Hindlimb muscle (tissue), 1 donor: ENCODE data around the gene RBM10. TPM values are rescaled to one million over a fixed set of nuclear protein-coding genes. Genes with fewer than 3 reads are reported as not detected.

Experiments used
- DNase-seq: peaks from one replicate; pipeline ENCODE4 v3.0.0-alpha.2; 2013
- polyA plus RNA-seq: library from polyadenylated mRNA; unstranded; fragments of 120-200 nt; gene quantifications from one replicate; pipeline ENCODE4 v1.2.1, GENCODE V29; 2013; ENCODE audit not compliant: insufficient read length

The RBM10 gene
- polyA plus RNA-seq, 1 donor, result 42.1 TPM

DNA sequence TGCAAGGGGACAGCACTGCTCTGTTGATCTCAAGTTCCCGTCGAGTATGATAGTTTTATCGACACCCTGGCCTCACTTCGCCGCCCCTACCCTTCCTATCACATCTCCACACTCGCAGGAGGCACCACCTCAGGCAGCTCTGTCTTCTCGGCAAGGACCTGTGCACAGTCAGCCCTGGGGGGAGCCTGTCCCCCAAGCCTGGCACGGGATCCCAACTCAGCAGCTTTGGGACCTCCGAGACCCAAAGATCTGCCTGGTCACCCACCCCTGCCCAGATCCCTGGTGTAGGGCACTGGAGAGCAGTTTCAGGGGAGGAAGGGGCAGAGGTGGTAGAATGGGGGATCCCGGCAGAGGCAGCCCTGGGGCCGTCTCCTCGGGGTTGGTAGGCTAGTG, 30.6 kb downstream of the RBM10 start:
- DNase-seq, result no peak

DNA sequence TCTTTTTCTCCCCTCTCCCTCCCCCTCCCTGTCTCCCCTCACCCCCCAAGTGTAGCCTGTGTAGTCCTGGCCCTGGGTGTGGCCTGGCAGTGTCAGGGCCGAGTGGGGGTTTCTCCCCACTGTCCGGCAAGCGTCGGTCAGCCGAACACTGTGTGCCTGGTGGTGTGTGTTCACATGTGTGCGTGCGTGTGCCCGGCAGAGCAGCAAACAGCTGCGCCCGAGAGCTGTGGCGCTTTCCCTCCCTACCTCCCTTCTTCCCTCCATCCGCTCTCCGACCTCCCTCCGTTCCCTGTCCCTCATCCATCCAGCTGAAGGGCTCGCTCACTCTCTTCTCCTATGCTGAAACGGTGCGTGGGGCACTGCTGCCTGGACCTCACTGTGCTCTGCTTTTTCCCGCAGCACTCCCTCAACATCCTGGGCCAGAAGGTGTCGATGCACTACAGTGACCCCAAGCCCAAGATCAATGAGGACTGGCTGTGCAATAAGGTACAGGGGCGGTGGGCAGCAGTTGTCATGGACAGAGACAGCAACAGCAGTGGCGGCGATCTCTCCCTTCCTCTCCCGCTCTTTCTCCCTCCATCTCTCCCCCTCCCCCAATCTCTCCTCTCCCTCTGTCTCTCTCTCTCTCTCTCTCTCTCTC, 31.2 kb downstream of the RBM10 start:
- DNase-seq, result no peak

DNA sequence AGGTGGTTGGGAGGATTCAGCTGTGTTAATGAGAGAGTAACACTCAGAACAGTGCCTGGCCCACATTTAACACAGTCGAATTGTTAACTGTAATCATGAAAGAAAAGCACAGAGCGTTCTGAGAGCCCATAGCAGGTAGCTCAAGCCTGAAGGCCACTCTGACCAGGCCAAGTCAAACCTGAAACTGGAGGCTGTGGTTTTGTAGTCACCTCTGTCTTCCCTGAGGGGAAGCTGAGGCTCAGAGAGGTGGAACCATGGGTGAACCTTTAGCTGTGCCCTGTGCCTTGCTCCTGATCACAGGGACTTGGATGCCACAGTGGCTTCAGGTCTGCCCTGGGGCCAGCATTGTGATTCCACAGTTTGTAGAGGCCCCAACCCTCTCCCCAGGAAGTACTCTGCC, 32.1 kb downstream of the RBM10 start:
- no peak for DNase-seq

DNA sequence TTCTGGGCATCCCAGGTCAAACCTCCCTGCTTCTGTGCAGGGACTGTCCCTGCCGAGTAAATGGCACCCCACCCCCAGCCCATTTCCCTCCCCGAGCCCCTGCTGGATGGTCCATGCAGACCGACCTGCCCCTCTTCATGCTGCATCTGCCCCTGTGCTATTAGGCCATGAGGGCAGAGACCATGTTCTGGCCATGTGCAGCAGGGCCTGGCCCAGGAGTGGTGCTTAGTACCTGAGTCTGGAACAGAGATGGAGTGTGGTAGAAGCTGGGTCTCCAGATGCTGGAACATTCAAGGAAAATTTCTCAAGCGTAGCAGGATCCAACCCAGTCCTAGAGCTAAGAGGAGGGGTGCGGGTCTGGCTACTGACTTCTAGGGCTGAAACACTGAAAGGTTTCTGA, 33.3 kb downstream of the RBM10 start:
- no peak for DNase-seq

DNA sequence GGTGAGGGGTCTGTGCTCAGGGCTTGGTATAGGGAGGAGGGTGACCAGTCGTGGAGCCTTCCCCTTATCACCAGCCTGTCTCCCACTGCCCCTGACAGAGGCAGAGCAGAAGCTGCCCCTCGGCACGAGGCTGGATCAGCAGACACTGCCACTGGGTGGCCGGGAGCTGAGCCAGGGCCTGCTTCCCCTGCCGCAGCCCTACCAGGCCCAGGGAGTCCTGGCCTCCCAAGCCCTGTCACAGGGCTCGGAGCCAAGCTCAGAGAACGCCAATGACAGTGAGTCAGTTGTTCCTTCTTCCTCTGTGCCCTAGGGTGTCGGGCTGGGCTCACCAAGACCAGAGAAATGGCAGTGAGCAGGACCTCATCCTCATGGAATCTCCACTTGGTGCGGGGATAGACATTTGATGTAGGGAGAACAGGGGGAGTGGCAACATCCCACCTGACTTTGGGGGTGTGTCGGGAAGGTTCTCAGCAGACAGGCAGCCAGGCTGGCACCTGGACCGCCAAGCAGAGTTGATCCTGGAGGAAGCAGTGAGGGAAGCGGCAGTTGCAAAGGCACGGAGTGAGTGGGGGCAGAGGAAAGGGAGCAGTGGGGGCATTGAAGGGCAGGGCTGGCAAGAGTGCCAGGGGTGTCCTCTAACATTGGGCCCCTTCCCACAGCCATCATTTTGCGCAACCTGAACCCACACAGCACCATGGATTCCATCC, 34.4 kb downstream of the RBM10 start:
- no peak for DNase-seq

DNA sequence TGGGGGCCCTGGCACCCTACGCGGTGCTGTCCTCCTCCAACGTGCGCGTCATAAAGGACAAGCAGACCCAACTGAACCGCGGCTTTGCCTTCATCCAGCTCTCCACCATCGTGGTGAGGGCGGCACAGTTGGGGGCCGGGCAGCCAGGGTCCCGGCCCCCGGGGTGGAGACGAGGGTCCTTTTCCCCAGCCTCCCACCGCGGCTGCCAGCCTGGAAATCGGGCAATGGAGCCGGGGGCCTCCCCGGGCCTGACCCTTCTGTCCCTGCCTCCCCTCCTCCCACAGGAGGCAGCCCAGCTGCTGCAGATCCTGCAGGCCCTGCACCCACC, 34.9 kb downstream of the RBM10 start:
- no peak for DNase-seq

DNA sequence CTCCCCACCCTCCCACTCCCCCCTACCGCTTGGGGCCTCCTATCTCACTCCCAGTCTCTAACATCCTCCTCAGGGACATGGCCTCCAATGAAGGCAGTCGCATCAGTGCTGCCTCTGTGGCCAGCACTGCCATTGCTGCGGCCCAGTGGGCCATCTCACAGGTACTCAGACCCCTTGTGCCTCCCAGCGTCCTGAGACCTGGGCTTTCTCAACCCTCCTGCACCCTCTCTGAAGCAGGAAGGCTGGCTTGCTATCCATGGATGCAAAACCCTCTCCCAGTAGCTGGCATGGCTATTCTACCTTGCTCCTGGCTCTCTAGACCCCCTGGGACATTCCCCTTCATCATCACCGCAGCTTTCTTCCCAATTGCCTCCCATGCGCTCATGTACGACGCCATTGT, 35.3 kb downstream of the RBM10 start:
- no peak for DNase-seq

DNA sequence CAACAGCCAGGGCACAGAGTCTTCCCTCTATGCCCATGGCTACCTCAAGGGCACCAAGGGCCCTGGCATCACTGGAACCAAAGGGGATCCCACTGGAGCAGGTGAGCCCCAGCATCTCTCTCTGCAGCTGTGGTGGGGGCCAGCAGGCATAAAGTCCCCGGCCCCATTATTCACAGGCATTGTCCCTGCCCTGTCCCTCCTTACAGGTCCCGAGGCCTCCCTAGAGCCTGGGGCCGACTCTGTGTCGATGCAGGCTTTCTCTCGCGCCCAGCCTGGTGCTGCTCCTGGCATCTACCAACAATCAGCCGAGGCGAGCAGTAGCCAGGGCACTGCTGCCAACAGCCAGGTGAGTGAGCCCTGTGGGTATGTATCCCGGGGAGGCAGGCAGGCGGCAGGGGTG, 36.3 kb downstream of the RBM10 start:
- DNase-seq, result no peak

DNA sequence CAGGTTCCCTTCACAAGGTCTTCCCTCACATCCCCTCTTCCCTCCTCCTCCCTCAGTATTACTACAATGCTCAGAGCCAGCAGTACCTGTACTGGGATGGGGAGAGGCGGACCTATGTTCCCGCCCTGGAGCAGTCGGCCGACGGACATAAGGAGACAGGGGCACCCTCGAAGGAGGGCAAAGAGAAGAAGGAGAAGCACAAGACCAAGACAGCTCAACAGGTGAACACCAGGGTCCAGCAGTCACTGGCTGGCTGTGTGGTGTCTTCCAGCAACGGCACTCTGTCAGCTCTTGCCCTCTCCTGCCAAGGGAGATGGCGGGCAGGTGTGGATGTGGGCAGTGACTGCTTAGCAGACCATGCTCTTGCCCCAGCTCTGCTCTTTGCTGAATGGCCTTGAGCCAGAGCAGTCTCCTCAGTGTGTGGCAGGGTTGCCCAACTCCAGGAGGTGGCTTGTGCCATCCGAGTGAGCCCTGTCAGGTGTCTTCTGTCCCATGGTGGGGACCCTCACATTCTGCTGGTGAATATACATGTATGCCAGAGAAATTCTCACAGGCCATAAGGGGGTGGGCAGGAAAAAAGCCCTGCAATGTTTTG, 37.2 kb downstream of the RBM10 start:
- no peak for DNase-seq

DNA sequence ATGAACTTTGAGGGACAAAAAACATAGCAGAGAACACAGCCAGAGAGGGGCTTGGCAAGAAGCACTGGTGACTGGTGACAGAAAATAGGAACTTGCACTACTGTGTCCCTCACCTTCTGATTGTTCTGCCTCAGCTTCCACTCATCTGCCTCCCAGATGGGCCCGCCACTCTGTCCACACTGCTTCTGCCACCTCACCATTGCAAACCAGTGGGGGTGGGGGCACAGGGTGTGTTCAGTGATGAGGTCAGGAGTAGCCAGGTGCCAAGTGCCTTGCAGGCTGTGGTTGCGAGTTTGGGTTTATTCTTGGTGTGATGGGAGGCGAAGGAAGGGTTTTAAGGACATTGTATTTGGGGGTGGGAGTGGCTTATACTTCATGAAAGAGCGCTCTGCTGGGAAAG, 39.5 kb downstream of the RBM10 start:
- no peak for DNase-seq

DNA sequence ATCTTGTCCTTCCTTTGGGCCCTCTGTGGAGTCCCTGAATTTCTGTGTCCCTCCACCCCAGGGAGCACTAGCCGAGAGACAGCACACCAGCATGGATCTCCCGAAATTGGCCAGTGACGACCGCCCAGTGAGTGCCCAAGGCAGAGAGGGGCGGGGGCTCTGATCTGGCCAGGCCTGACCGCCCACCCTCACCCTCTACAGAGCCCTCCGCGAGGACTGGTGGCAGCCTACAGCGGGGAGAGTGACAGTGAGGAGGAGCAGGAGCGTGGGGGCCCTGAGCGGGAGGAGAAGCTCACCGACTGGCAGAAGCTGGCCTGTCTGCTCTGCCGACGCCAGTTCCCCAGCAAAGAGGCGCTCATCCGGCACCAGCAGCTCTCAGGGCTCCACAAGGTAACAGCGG, 40.2 kb downstream of the RBM10 start:
- no peak for DNase-seq

DNA sequence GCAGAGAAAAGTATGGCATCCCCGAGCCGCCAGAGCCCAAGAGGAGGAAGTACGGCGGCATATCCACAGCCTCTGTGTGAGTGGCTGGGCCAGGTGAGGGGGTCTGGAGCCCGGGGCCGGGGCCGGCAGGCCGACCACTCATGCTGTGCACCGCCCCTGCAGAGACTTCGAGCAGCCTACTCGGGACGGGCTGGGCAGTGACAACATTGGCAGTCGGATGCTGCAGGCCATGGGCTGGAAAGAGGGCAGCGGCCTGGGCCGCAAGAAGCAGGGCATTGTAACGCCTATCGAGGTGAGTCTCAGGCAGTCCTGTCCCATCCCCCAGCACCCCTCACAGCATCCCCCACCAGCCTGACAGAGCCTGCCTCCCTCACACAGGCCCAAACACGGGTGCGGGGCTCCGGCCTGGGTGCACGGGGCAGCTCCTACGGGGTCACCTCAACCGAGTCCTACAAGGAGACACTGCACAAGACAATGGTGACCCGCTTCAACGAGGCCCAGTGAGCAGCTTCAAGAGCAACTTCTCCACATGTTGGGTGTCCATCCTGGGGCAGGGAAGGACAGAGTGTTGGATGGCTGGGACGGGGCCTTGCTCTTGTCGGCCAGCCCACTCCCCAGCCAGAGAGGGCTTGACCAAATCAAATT, 41.2 kb downstream of the RBM10 start:
- no peak for DNase-seq

DNA sequence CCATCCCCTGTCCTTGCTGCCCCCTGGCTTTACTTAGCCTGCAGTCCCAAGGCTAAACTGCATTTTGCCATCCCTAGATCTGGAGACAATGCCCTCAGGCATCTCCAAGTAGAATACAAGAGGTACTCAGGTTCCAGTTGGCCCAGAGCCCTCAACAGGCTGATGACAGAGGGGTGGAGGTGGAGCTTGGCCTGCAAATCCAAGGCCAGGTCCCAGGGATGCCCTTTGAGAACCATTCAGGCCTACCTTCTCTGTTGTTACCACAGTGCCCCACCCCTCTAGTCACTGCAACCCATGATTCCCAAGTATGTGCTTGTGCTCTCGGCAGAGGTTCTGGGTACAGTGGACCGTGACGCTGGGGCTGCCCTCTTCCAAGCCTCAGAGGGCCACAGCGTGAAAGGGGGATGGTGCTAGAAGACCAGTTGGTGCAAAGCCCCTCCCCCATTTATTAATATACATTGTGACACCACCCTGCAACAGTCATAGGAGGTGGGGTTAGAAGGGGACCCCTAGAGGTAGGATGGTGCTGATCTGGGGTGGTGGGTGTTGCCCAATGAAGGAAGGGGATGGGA, 42.2 kb downstream of the RBM10 start:
- no peak for DNase-seq

DNA sequence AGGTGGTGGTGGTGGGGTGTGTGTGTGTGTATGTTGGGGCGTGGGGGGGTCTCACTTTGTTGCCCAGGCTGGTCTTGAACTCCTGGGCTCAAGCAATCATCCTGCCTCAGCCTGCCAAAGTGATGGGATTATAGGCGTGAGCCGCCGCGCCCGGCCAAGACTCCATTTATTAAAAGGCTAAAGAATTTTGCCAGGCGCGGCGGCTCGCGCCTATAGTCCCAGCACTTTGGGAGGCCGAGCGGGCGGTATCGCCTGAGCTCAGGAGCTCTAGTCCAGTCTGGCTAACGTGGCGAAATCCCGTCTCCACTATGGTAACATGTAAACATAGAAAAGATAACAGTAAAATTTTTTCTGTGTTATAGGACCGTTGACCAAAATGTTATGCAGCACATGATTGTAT, 44.9 kb downstream of the RBM10 start:
- no peak for DNase-seq

DNA sequence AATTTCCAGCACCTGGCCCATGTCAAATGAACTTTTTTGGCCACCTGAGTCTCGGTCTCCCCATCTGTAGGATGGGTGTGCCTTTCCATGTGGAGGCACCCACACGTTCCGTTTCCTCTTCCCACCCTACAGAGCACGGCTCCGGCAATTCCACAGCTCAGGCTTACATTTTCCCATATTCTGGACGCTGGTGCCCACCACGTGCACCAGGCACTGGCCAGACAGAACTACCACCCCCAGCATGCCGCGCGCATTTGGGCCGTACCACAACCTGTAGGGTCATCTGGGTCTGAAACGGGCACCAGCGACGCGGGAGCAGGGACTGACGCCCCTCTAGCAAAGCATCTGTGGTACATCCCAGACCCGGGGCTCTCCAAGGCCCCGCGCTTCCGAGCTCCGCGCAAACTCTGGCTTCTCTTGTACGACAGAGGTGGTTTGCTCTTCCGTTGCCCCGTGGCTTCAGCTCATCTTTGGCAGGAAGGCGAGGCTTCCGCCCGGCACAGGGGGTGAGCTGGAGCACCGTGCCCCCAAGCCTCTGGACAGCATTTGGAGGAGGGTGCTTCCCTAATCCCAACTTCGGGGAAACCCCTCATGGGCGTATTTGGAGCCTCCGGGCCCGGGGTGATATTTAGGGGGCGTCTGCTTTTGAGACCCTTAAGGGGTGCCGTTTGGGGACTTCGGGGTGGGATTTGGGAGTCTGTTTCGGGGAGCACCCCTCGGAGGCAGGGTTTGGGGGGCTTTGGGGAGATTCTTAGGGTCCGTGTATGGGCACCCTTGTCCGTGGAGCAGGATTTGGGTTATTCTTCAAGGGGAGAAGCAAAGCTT, 45.6 kb downstream of the RBM10 start:
- peak; percentile 88 for DNase-seq

DNA sequence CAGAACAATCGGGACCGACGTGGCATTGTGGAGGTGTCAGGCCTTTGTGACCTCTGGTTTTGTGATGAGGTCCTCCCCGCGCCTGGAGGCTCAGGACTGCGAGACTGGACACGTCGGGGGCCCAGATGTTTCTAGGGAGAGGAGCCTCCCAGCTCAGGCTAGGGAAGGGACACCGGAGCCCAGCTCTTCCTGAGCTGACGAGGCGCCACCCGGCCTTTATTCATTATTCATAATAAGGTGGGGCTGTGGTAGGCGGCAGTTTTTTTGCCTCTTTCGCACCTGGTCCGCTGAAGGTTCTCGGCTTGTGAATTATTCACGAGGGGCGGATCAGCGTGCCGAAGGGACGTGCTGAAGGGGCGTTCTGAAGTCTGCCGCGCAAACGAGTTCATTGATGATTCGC, 46.3 kb downstream of the RBM10 start:
- no peak for DNase-seq

DNA sequence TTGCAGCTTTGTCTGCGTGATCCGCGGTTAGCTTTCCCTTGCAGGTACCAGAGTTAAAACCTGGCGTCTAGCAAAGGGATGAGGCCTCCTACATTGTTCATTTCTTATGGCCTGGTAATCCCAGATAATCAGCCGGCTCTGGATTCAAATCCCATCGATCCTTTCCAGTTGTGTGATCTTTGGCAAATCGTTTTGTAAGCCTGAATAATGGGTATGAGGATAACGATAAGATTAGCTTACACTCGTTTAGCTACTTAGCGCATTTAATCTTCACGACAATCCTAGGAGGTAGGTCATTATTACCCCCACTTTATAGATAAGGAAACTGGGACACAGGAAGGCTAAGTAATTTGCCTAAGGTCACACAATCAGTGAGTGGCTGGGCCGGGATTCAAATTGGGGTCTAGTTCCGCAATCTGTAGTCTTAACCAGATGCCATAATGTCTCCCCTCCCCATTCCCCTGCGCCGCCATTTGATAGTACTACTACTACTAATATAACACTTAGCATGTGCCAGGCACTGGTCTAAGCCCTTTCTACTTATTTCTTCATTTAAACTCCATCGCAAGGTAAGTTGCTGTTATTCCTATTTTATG, 46.9 kb downstream of the RBM10 start:
- no peak for DNase-seq

DNA sequence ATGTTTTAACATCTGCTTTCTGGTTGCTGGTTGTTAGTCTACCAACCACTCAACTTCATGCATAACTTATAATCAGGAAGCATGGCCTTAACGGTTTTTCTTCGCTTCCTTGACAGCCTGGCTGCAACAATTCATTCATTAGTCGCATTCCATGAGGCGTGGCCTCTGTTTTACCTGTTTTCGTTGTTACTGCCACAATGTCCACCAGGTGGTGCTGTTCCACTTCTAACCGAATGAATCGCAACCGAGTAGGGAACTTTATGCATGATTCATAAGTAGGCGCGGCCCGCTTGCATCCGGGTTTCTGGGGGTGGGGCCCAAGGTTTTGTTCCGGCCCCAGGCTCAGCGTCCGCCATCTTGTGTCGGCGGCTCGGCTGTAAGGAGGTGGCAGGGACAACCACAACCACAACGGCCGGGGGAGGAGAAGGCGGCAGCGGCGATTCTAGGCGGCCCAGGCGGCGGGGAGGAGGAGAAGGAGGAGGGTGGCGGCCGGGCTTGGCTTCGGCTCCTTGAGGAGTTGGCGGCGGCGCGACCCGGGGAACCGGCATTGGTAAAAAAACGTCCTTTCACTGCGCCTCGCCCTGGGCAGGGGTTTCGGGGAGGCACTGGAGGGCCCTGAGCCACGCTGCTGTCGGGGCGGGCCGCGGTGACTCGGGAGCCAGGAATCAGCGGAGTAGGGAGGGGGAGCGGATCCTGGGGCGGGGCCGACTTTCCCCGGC, 48.6 kb downstream of the RBM10 start, which contains the start of gene UBA1:
TSS of gene UBA1 (plus strand) at position 355 of the 719 bp plus-strand sequence. CDS start 4,974 bp downstream, outside the sequence.
- peak; percentile 91 for DNase-seq

DNA sequence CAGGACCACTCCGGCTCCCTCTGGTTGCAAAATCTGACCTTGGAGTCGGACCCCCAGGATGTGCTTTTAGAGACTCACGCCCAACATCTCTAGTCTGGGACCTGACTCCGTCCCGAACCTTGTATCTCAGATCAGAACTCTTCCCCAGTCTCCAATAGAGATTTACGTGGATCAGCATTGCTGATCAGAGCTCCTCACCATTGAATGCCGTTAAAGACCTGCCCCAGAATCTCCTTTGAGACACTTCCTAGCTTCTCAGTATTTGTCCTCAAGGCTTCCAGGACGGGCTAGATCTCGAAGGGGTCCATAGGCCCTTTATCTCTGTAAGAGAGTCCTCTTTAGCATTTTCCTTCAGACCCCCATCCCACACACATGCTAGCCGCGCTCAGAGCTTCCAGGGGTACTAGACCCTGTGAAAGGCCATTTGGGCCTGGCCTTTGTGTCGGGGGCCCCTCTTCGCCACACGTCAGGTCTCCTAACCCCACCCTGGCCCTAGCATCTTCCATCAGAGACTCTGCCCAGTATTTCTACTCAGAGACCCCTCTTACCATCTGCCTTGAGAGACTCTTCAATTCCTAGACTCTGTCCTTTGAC, 49.3 kb downstream of the RBM10 start:
- DNase-seq, result no peak

DNA sequence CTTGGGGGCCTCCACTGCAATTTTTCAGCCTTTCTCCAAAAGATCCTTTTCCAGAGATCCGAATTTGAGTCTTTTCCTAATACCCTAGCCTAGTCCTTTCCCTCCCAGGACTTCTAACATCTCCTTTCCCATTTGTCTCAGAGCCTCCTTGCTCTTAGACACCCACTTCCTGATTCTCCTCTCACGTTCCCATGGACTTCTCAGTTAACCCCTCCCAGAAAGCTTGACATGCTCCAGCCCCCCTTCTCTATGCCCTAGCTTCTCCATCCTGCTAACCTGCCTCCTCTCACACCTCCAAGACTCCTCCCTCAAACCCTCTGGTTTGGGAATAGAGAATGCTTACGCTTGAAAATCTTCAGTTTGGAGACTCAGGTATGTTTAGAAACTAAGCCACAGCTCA, 51.1 kb downstream of the RBM10 start:
- DNase-seq, result no peak

DNA sequence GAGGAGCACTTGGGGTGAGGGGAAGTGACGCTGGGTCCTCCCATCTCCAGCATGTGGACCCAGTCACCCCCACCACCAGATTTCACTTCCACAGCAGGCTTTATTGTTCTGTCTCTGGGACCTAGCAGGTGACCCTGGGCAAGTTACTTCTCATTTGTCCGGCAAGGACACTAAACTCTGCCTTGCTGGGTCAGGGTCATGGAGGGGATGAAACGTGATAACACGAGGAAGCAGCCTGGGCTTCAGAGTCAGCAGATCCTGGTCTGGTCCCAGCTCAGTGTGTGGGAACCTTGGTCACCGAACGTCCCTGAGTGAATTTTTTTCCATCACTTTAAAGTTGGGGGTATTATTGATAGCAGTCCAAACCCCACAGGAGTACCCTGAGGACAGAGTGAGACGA, 52.5 kb downstream of the RBM10 start:
- no peak for DNase-seq
